SK-N-SH (cell line): Measurements from ENCODE around the gene NCBP3. TPM values are rescaled to one million over a fixed set of nuclear protein-coding genes. Genes with fewer than 3 reads are reported as not detected.

Source experiments
- CTCF ChIA-PET: fragments of 300-600, 350-600 bp; formaldehyde crosslinking; extraction: SDS; loops from one replicate; lab custom pipeline; 2021; lab: Yijun Ruan, JAX
- POLR2A ChIA-PET: fragments of 350-600 bp; sonication (Branson Sonifier 250); formaldehyde crosslinking; extraction: SDS; loops from one replicate; lab custom pipeline; 2020; ENCODE audit warnings: antibody characterized with exemption, inconsistent platforms; lab: Yijun Ruan, JAX
- DNase-seq: peaks from one replicate; pipeline ENCODE4 v3.0.0; 2012
- H2AFZ ChIP-seq: fragments of 200-600 bp; sonication (generic); 2 replicates; pipeline ENCODE4 v1.8.1; 2016; ENCODE audit warnings: antibody characterized with exemption, mild to moderate bottlenecking, low read depth
- H3F3A ChIP-seq: fragments of 200-600 bp; sonication (generic); replicated peaks from 2 replicates; pipeline ENCODE3; 2016; ENCODE audit warnings: antibody characterized with exemption, mild to moderate bottlenecking; ENCODE audit not compliant: insufficient read depth
- H3K27ac ChIP-seq, 2 experiments: fragments of 200-500 bp in 1 of 2; fragments of 200-600 bp in 1 of 2; sonication (Bioruptor generic) in 1 of 2; sonication (generic), shearing (Covaris generic) in 1 of 2; 2 replicates each; pipeline versions ENCODE4 v1.5.1 to v1.6.1; 2014 to 2016; ENCODE audit warnings: low read depth in 2 of 2, inconsistent platforms in 1 of 2, low read length in 1 of 2, mild to moderate bottlenecking in 1 of 2, mixed read lengths in 1 of 2
- H3K27me3 ChIP-seq: fragments of 200-600 bp; sonication (generic), shearing (Covaris generic); 2 replicates; pipeline ENCODE4 v1.6.1; 2016; ENCODE audit warnings: mixed run types; ENCODE audit not compliant: insufficient read depth
- H3K36me3 ChIP-seq, 2 experiments: fragments of 200-500 bp in 1 of 2; fragments of 200-600 bp in 1 of 2; sonication (Bioruptor generic) in 1 of 2; sonication (generic) in 1 of 2; replicated peaks in 1 of 2; 2 replicates each; pipeline versions ENCODE3 to v1.5.1; 2014 to 2016; ENCODE audit warnings: low read length in 1 of 2, mild to moderate bottlenecking in 1 of 2; ENCODE audit not compliant: insufficient read depth in 2 of 2, control insufficient read depth in 1 of 2
- H3K4me1 ChIP-seq, 2 experiments: fragments of 200-500 bp in 1 of 2; fragments of 200-600 bp in 1 of 2; sonication (Bioruptor generic) in 1 of 2; sonication (generic), shearing (Covaris generic) in 1 of 2; 2 replicates each; pipeline versions ENCODE4 v1.5.1 to v1.6.1; 2014 to 2016; ENCODE audit warnings: low read depth in 1 of 2, low read length in 1 of 2, mixed run types in 1 of 2; ENCODE audit not compliant: insufficient read depth in 2 of 2, control insufficient read depth in 1 of 2
- H3K4me2 ChIP-seq: fragments of 200-600 bp; sonication (generic), shearing (Covaris generic); 2 replicates; pipeline ENCODE4 v1.6.1; 2017; ENCODE audit warnings: mixed run types
- H3K4me3 ChIP-seq, 2 experiments: fragments of 200-500 bp in 1 of 2; fragments of 200-600 bp in 1 of 2; sonication (Bioruptor generic) in 1 of 2; sonication (generic), shearing (Covaris generic) in 1 of 2; 2 replicates each; pipeline versions ENCODE4 v1.5.1 to v1.8.1; 2014 to 2016; ENCODE audit warnings: low read depth in 2 of 2, inconsistent platforms in 1 of 2, low read length in 1 of 2, mild to moderate bottlenecking in 1 of 2, mixed read lengths in 1 of 2, moderate library complexity in 1 of 2
- H3K79me2 ChIP-seq: fragments of 200-600 bp; sonication (generic); 2 replicates; pipeline ENCODE4 v1.8.1; 2017; ENCODE audit warnings: mild to moderate bottlenecking; ENCODE audit not compliant: insufficient read depth
- H3K9ac ChIP-seq: fragments of 200-600 bp; sonication (generic); 2 replicates; pipeline ENCODE4 v1.6.1; 2017; ENCODE audit warnings: mixed run types
- H3K9me2 ChIP-seq: fragments of 200-600 bp; sonication (generic); 2 replicates; pipeline ENCODE4 v1.6.1; 2017; ENCODE audit warnings: mixed run types
- H3K9me3 ChIP-seq: fragments of 200-600 bp; sonication (generic); 2 replicates; pipeline ENCODE4 v1.6.1; 2017; ENCODE audit warnings: mixed run types, mild to moderate bottlenecking, moderate library complexity
- H4K20me1 ChIP-seq: fragments of 200-600 bp; sonication (generic); 2 replicates; pipeline ENCODE4 v1.6.1; 2017; ENCODE audit warnings: mild to moderate bottlenecking, mixed run types; ENCODE audit not compliant: insufficient read depth
- ELF1 ChIP-seq: IDR thresholded peaks from 2 replicates; pipeline ENCODE4 v1.4.0; 2012
- EZH2phosphoT487 ChIP-seq: fragments of 200-600 bp; sonication (generic); IDR thresholded peaks from 2 replicates; pipeline ENCODE4 v1.6.1; 2017; ENCODE audit warnings: low read depth, mixed run types, mild to moderate bottlenecking, antibody characterized with exemption, moderate library complexity, borderline replicate concordance
- FOSL2 ChIP-seq: IDR thresholded peaks from 2 replicates; pipeline ENCODE4 v1.4.0; 2012; ENCODE audit warnings: low read depth, mild to moderate bottlenecking, moderate library complexity, borderline replicate concordance
- FOXJ3 ChIP-seq: sonication (generic); formaldehyde crosslinking; IDR thresholded peaks from 2 replicates; pipeline ENCODE4 v1.5.1; 2020; ENCODE audit warnings: mild to moderate bottlenecking, missing genetic modification reagents
- FOXM1 ChIP-seq: IDR thresholded peaks from 2 replicates; pipeline ENCODE4 v1.4.0; 2012; ENCODE audit warnings: low read depth, mild to moderate bottlenecking
- GABPA ChIP-seq: IDR thresholded peaks from 2 replicates; pipeline ENCODE4 v1.4.0; 2012; ENCODE audit warnings: low read depth, mild to moderate bottlenecking
- GATA2 ChIP-seq: sonication (generic); formaldehyde crosslinking; IDR thresholded peaks from 2 replicates; pipeline ENCODE4 v1.5.0; 2020; ENCODE audit warnings: mild to moderate bottlenecking, missing genetic modification reagents
- JUND ChIP-seq: IDR thresholded peaks from 2 replicates; pipeline ENCODE4 v1.4.0; 2012
- MXI1 ChIP-seq: IDR thresholded peaks from 2 replicates; pipeline ENCODE4 v1.6.1; 2012; ENCODE audit warnings: mild to moderate bottlenecking, low read depth, low read length, improper control_type of control experiment
- NFIC ChIP-seq: IDR thresholded peaks from 2 replicates; pipeline ENCODE4 v1.4.0; 2012; ENCODE audit warnings: borderline replicate concordance
- NRF1 ChIP-seq: IDR thresholded peaks from 2 replicates; pipeline ENCODE4 v1.6.1; 2012; ENCODE audit warnings: low read depth, mild to moderate bottlenecking, low read length
- RAD21 ChIP-seq: IDR thresholded peaks from 2 replicates; pipeline ENCODE4 v1.6.1; 2012; ENCODE audit warnings: mild to moderate bottlenecking, low read length
- RCOR1 ChIP-seq: fragments of 150-350 bp; IDR thresholded peaks from 2 replicates; pipeline ENCODE4 v1.6.1; 2017; ENCODE audit warnings: antibody characterized with exemption, low read length
- RFX5 ChIP-seq: IDR thresholded peaks from 2 replicates; pipeline ENCODE4 v1.6.1; 2012; ENCODE audit warnings: mild to moderate bottlenecking, improper control_type of control experiment, low read length
- RXRA ChIP-seq: IDR thresholded peaks from 2 replicates; pipeline ENCODE4 v1.4.0; 2012; ENCODE audit warnings: low read depth, mild to moderate bottlenecking, borderline replicate concordance
- TCF12 ChIP-seq: IDR thresholded peaks from 2 replicates; pipeline ENCODE4 v1.4.0; 2012
- TEAD4 ChIP-seq: IDR thresholded peaks from 2 replicates; pipeline ENCODE4 v1.4.0; 2012; ENCODE audit warnings: mild to moderate bottlenecking, borderline replicate concordance; ENCODE audit not compliant: insufficient read depth
- YY1 ChIP-seq: IDR thresholded peaks from 2 replicates; pipeline ENCODE4 v1.4.0; 2012; ENCODE audit warnings: low read depth, mild to moderate bottlenecking
- WGBS: methylation state at CpG from one replicate; pipeline ENCODE4 v1.1.6; 2017; ENCODE audit warnings: low lambda C conversion rate; 5-methylcytosine and 5-hydroxymethylcytosine counted together
- polyA plus RNA-seq, 3 experiments: library from polyadenylated mRNA; depleted of rRNA; stranded (reverse); fragments of >200 nt; gene quantifications; 2 replicates each; pipeline ENCODE4 v1.2.3, GENCODE V29; 2012
- TF ChIP-seq, protein P1 (sequence below): fragments of 200-600 bp; sonication (generic); IDR thresholded peaks from 2 replicates; pipeline ENCODE4 v1.6.1; 2017; ENCODE audit warnings: antibody characterized with exemption, mild to moderate bottlenecking, moderate library complexity
- TF ChIP-seq, protein P2 (sequence below): IDR thresholded peaks from 2 replicates; pipeline ENCODE4 v1.4.0; 2012; ENCODE audit warnings: low read depth, borderline replicate concordance
- TF ChIP-seq, protein P3 (sequence below): IDR thresholded peaks from 2 replicates; pipeline ENCODE4 v1.4.0; 2012; ENCODE audit warnings: low read depth, borderline replicate concordance

The NCBP3 gene
- polyA plus RNA-seq, 1 of the 3 experiments (the other 2 are of a cell fraction): 6.5 TPM

DNA sequence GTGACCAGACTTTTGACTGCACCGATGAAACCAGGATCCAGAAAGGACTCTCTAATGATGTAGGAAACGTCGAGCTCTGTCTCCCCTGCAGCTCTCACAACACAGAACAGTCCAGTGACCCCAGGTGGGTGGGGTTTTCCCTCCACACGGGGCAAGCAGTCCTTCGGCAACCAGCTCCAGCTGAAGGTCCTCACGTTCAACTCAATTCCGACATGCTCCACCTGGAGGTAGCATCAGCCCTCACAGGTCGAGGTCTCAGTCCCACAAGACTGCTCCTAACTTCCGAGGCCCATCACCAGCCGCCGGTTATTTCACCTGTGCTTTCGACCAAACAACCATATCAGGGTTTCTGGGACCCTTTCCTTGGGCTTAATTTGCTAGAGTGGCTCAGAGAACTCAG, 73.3 kb downstream of the NCBP3 start:
- no peaks in the 10 kb centered on the region for H3K79me2 ChIP-seq
- H3K9me2 ChIP-seq: no peaks in the 10 kb centered on the region
- H3K27me3 ChIP-seq: no peaks in the 10 kb centered on the region
- CTCF ChIA-PET: interaction anchor here (1.2 kb wide), 1 partner anchor 35 kb away, joined by 8 read pairs; no protein-coding TSS in a partner anchor
- POLR2A ChIA-PET: no interaction called here
- no peak overlapping the region for H3K27ac ChIP-seq
- no peaks in the 10 kb centered on the region for H3K9me3 ChIP-seq
- no peak for TF ChIP-seq TEAD4
- no peak overlapping the region for H3K4me2 ChIP-seq
- H2AFZ ChIP-seq: no peak overlapping the region
- H3K36me3 ChIP-seq: no peaks in the 10 kb centered on the region
- DNase-seq: no peak
- H3F3A ChIP-seq: no peaks in the 10 kb centered on the region
- H3K9ac ChIP-seq: no peak overlapping the region
- no peak overlapping the region for H3K4me3 ChIP-seq
- H4K20me1 ChIP-seq: no peaks in the 10 kb centered on the region
- no peaks in the 10 kb centered on the region for H3K4me1 ChIP-seq
- 72% methylated on average over 7 of the region's 12 CpGs for WGBS

DNA sequence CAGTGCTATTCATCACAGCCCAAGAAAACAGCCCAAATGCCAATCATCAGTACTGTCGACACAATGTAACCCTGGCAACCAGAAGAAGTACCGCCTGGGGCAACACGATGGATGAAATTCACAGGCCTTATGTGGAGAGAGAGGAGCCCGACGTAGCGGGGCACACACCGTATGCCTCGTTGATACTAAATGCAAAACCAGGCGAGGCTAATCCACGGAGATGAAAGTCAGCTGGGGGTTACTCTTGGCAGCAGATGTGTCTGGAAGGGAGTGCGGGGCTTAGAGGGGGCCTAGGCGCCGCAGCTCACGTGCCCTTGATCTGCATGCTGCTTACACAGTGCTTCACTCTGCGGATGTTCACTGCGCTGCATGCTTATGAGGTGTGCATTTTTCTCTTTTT, 74.9 kb downstream of the NCBP3 start:
- 78% methylated on average over 16 of the region's 16 CpGs for WGBS
- no peak overlapping the region for H3K27ac ChIP-seq
- ChIA-PET CTCF (no interaction called here), POLR2A (no interaction called here)
- no peak overlapping the region for H3K4me2 ChIP-seq
- no peaks in the 10 kb centered on the region for H3K9me2 ChIP-seq
- H3K9ac ChIP-seq: no peak overlapping the region
- TF ChIP-seq YY1 (no peak), FOXJ3 (CRISPR knock-in tag) (no peak), TCF12 (no peak), GATA2 (CRISPR knock-in tag) (no peak), RAD21 (no peak), NRF1 (no peak), RXRA (no peak), NFIC (no peak)
- TF ChIP-seq, protein P1, sequence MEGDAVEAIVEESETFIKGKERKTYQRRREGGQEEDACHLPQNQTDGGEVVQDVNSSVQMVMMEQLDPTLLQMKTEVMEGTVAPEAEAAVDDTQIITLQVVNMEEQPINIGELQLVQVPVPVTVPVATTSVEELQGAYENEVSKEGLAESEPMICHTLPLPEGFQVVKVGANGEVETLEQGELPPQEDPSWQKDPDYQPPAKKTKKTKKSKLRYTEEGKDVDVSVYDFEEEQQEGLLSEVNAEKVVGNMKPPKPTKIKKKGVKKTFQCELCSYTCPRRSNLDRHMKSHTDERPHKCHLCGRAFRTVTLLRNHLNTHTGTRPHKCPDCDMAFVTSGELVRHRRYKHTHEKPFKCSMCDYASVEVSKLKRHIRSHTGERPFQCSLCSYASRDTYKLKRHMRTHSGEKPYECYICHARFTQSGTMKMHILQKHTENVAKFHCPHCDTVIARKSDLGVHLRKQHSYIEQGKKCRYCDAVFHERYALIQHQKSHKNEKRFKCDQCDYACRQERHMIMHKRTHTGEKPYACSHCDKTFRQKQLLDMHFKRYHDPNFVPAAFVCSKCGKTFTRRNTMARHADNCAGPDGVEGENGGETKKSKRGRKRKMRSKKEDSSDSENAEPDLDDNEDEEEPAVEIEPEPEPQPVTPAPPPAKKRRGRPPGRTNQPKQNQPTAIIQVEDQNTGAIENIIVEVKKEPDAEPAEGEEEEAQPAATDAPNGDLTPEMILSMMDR: no peak
- TF ChIP-seq, protein P2, sequence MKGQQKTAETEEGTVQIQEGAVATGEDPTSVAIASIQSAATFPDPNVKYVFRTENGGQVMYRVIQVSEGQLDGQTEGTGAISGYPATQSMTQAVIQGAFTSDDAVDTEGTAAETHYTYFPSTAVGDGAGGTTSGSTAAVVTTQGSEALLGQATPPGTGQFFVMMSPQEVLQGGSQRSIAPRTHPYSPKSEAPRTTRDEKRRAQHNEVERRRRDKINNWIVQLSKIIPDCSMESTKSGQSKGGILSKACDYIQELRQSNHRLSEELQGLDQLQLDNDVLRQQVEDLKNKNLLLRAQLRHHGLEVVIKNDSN: no peak
- TF ChIP-seq, all 33 proteins: peak for 0
- H3K79me2 ChIP-seq: no peaks in the 10 kb centered on the region
- no peaks in the 10 kb centered on the region for H3K4me1 ChIP-seq
- no peak overlapping the region for H2AFZ ChIP-seq
- no peaks in the 10 kb centered on the region for H3K9me3 ChIP-seq
- no peak for DNase-seq
- H4K20me1 ChIP-seq: no peaks in the 10 kb centered on the region
- no peaks in the 10 kb centered on the region for H3F3A ChIP-seq
- no peaks in the 10 kb centered on the region for H3K36me3 ChIP-seq
- H3K27me3 ChIP-seq: no peaks in the 10 kb centered on the region
- H3K4me3 ChIP-seq: no peak overlapping the region

DNA sequence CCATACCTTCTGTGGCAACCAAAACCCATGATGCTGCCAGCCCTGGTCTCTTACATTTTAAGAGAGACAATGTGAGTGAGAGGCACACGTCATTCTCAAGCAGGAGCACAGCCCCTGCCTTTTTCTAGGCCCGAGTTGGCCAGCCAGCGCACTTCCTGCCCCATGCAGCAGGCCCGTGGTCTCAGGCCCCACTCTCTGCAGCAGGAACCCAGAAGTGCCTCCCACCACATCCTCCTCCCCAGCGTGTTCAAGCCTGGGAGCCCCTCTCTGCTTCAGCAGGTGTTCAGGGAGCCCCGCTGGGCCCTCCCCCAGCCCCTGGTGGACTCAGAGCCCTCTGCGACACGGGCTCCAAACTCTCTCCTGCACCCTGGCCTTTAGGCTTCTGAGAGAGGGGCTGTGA, 75.6 kb downstream of the NCBP3 start:
- WGBS: 77% methylated on average over 8 of the region's 8 CpGs
- Histone ChIP-seq H3K27ac (no peak overlapping the region), H3K27me3 (no peaks in the 10 kb centered on the region), H4K20me1 (no peaks in the 10 kb centered on the region), H3K9me3 (no peaks in the 10 kb centered on the region), H3K9ac (no peak overlapping the region), H3K9me2 (no peaks in the 10 kb centered on the region), H3K79me2 (no peaks in the 10 kb centered on the region), H3K4me2 (no peak overlapping the region), H2AFZ (no peak overlapping the region), H3K4me3 (no peak overlapping the region), H3K4me1 (no peaks in the 10 kb centered on the region), H3K36me3 (no peaks in the 10 kb centered on the region), H3F3A (no peaks in the 10 kb centered on the region)
- CTCF ChIA-PET: no interaction called here
- no peak for DNase-seq
- POLR2A ChIA-PET: no interaction called here
- TF ChIP-seq FOXJ3 (CRISPR knock-in tag): no peak
- no peak for TF ChIP-seq JUND
- no peak for TF ChIP-seq NRF1
- no peak for TF ChIP-seq FOSL2
- TF ChIP-seq, protein P3, sequence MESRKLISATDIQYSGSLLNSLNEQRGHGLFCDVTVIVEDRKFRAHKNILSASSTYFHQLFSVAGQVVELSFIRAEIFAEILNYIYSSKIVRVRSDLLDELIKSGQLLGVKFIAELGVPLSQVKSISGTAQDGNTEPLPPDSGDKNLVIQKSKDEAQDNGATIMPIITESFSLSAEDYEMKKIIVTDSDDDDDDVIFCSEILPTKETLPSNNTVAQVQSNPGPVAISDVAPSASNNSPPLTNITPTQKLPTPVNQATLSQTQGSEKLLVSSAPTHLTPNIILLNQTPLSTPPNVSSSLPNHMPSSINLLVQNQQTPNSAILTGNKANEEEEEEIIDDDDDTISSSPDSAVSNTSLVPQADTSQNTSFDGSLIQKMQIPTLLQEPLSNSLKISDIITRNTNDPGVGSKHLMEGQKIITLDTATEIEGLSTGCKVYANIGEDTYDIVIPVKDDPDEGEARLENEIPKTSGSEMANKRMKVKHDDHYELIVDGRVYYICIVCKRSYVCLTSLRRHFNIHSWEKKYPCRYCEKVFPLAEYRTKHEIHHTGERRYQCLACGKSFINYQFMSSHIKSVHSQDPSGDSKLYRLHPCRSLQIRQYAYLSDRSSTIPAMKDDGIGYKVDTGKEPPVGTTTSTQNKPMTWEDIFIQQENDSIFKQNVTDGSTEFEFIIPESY: no peak
- TF ChIP-seq RCOR1: no peak
- no peak for TF ChIP-seq RFX5
- no peak for TF ChIP-seq FOXM1
- TF ChIP-seq GABPA: no peak
- TF ChIP-seq ELF1: no peak
- TF ChIP-seq RAD21: no peak
- no peak for TF ChIP-seq MXI1
- no peak for TF ChIP-seq TEAD4
- TF ChIP-seq YY1: no peak
- no peak for TF ChIP-seq EZH2phosphoT487
